HG02571 (cell line): Measurements from ENCODE around the gene TOMT.

ENCODE experiments used
- ATAC-seq: cut with Tn5 transposase; IDR thresholded peaks from one replicate; pipeline ENCODE4 v1.9.1; 2021; ENCODE audit warnings: mild to moderate bottlenecking, moderate library complexity; ENCODE audit not compliant: unreplicated experiment

Gene TOMT, protein sequence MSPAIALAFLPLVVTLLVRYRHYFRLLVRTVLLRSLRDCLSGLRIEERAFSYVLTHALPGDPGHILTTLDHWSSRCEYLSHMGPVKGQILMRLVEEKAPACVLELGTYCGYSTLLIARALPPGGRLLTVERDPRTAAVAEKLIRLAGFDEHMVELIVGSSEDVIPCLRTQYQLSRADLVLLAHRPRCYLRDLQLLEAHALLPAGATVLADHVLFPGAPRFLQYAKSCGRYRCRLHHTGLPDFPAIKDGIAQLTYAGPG

DNA sequence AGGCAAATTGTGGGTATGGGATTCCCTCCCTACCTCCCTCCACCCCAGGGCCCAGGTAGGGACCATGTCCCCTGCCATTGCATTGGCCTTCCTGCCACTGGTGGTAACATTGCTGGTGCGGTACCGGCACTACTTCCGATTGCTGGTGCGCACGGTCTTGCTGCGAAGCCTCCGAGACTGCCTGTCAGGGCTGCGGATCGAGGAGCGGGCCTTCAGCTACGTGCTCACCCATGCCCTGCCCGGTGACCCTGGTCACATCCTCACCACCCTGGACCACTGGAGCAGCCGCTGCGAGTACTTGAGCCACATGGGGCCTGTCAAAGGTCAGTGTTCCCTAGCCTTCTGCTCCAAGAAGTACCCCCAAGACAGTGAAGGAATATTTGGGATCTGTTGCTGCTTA is at the start of gene TOMT:
Gene TOMT (plus strand): TSS at position 37 of the 400 bp plus-strand sequence. CDS start 28 bp downstream, at position 65.
- ATAC-seq = no peak

DNA sequence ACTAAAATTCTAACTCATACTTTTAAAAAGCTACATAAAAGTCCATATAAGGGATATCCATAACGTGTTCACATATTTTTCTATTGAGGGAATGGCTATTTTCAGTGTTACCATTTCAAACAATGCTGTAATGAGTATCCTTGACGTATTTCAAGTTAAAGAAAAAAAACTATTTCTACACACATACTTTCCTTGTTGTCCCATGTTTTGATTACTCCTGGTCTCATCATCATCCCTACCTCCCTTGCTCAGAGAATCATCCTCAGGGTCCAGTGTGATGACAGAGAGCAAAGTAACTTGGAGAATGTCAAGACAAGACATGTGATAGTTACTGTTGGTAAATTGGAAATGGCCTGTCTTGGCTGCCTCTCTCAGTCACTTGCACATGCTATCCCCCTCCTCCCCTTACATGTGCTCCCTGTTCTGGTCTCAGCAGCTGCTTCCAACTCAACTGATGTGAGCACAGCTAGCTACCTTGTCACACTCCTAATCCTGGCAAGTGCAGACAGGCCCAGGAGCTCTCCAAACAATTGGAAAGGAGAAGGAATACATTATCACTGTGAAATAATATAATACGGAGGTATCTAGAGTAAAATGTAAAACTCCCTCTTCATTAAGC is 47.2 kb upstream of the TOMT start:
- ATAC-seq = no peak

DNA sequence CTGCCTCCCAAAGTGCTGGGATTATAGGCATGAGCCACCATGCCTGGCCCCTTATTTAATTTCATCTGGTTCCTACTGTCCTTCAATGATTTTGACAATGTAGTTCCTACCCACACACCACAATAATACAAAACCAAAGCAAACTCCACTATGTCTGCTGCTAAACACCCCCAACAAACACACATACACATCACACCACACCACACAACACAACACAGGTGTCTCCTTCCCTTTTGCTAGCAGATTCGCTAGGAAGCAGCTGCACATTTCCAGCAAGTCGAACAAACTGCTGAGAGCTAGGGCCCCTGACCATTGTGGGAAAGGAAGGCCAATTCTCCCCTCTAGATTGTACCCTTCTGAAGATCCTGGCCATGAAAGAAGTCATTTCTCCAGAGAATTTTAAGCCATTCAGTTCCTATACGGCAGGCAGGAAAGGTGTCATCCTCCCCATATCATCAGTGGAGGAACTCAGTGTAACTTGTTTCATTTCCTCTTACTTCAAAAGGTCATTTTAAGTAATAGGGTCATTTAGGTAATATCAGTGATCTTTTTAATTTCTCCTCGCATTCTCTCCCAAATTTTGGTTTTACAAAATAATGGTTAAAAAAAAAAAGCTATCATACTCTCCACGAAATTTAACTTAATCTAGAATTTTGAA is 43.9 kb upstream of the TOMT start:
- no peak for ATAC-seq

DNA sequence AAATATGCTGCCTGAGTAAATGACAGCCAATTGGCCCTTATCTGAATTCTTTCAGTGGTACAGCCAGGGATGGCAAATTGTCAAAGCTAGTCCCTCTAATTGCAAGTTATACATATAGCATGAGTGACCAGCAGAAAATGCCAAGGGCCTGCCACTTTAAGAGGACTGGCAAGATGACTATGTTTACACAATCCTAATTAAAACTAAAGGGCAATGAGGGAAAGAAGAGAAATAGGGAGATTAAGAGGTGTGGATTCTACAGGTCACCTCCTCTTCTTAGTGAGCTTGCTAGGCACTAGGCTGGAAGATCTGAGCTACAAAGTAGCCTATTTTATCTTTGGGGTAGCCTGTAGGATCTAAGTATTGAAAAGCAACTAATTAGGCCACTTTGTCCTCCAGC is 38.9 kb upstream of the TOMT start:
- no peak for ATAC-seq

DNA sequence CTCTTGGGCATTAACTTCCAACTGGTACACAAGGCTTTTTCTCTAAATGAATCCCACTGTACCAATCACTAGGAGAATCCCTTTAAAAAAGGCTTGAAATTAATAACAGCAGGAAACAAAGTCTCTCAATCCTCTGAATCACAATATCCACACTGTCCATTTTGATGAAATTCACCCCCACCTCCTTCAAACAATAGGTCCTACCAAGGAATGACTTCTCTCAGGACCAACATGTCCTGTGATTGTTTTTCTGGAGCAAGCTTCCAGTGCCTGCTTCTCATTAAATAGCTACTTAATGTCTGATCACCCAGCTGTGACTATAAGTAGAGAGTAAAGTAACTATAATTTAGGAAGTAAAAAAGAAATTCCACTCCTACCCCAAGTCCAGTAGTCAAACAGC is 38.5 kb upstream of the TOMT start:
- ATAC-seq = no peak

DNA sequence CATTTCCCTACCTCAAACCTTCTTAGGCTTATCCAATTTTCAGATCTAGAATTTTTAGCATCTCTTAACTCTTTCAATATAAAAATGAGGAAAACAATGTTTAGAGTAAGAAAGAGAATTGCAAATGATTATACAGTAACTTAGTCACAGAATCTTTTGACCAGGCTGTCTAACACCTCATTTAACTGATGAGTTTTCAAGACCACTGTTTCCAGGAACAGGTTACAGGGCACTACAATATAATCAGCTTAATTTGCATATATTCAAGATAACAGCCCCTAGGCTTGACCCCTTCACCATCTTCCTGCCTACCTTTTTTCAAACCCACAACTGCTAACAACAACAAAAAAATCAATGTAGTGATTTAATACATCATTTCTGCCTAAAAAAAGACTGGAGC is 38.0 kb upstream of the TOMT start:
- no peak for ATAC-seq

DNA sequence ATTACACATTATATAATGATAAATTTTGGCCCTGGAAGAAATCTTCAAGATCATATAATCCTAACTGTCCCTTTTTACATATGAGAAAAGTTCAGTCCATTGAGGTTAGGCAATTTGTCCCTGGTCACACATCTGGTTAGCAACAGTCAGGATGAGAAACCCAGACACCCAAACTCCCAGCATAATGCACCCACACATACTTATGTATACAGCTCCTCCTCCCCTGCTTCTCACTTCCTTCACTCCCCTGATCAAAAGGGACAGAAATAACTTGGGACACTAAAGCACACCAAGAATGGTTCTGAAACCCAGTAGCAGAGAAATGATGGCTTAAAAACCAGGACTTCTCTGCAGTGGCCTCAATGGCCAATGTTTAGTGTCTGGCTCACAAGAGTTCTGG is 36.5 kb upstream of the TOMT start:
- no peak for ATAC-seq

DNA sequence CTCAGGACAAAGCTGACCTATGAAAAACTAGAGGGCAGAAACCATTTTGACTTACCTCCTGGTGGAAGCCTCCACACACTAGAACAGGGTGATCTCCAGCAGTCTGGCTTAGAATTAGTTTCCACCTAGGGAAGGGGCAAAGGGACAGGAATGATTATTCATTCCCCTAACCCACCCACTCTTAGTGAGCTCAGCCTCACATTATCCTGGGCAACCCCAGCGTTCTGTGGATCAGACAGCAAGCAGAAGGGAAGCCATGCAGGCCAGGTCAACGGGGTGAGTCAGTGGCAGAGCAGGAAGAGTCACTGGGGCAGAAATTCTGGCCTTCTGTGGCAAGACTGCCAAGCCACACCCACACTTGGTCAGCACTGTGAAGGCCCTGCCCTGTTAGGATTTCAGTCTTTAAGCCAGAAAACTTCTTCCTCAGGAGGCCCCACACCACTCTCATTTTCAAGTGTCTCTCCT is 35.9 kb upstream of the TOMT start:
- no peak for ATAC-seq

DNA sequence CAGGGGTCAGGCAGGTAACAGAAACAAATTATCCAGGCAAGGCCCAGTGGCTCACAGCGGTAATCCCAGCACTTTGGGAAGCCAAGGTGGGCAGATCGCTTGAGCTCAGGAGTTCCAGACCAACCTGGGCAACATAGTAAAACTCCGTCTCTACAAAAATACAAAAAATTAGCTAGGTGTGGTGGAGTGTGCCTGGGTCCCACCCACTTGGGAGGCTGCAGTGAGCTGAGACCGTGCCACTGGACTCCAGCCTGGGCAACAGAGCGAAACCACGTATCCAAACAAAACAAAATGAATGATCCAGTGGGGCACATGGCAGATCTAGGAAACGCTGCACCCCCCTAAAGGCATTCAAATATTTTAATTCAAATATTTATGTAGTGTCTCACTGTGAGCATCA is 35.2 kb upstream of the TOMT start:
- no peak for ATAC-seq

DNA sequence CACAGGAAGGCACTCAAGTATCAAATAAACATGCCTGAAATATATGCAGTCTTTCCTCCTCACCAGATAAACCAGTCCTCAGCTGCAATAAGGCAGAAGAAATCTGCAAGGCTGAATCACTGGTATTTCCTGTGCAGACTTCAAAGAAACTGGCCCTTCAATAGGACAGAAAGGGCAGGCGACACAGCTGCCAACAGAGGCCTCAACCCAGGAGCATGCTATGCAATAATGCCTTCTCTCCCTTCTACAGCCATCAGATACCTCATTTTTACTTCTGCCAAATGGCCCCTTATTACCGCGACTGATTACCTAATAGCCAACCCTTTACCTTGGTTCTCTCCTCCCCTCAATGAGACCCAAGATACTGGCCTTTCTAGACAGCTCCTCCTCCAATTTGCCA is 33.4 kb upstream of the TOMT start:
- ATAC-seq = no peak

DNA sequence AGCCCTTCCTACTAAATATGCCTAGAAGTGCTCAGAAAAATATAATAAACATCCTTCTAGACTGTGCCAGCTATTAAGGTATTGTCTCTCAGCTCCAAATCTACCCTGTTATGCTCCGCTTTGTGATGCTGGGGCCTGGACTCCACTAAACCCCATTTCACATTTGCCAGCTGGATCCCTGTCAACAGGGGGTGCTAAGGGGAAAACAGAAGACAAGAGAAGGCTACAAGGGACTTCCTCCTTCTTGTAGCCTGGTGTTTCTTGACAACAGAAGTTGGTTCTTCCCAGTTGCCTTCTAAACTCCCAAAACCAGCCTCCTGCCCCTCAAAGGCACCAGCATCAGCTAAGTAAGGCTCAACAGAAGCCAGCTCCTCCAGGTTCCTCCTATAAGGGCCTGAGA is 30.6 kb upstream of the TOMT start:
- ATAC-seq = no peak

DNA sequence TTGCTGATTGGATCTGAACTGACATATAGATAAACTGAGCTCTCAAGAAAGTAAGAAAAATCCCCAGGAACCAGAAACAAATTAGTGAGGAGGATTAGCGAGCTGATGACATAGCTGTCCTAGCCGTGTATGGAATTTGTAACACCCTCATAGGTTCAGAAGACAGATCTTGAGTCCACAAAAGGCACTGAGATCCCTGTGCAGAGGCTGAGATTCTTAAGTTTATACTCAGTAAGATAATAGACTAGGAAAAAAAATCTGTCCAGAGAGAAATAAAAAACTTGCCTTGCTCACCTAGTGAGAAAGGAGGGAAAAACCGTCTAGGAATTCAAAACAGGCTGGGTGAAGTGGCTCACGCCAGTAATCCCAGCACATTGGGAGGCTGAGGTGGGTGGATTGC is 30.0 kb upstream of the TOMT start:
- no peak for ATAC-seq

DNA sequence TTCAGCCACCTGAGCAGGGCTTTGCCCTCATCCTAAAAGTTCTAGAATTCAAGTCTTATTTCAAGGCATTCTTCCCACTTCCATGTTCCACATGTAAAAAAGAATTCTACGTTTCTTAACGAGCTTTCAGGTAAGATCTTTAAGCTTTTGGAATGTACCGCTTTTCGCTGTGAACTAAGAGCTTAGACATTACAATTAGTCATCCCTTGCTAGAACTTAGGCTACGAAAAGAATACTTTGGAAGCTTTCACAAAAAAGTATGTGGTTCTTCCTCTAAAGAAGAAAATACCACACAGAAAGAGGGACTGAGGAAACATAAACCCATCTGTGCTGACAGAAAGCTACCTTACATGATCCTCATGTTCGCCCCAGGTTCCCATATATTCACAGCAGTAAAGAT is 27.2 kb upstream of the TOMT start:
- no peak for ATAC-seq

DNA sequence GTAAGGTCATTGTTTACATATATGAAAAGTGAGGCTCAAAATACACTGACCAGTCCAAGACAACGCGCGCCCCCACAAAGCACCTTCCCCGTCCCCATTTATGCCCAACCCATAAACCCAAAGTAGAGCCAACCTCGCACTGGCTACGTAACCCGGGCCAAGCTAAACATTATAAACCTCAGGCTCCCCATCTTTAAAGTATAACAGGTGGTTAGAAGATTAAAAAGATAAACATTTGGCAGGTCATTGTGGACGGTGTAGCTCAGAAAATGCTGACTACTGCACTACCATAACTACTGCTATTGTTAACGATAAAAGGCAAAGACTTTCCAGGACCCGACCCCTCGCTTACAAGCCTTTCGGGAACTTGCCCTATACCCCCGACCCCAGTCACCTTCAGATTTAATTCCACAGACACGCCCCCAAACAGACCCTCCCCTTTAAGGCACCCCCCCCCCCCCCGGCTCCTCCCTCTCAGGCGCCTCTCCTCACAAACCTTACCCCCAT is 25.9 kb upstream of the TOMT start:
- ATAC-seq = no peak

DNA sequence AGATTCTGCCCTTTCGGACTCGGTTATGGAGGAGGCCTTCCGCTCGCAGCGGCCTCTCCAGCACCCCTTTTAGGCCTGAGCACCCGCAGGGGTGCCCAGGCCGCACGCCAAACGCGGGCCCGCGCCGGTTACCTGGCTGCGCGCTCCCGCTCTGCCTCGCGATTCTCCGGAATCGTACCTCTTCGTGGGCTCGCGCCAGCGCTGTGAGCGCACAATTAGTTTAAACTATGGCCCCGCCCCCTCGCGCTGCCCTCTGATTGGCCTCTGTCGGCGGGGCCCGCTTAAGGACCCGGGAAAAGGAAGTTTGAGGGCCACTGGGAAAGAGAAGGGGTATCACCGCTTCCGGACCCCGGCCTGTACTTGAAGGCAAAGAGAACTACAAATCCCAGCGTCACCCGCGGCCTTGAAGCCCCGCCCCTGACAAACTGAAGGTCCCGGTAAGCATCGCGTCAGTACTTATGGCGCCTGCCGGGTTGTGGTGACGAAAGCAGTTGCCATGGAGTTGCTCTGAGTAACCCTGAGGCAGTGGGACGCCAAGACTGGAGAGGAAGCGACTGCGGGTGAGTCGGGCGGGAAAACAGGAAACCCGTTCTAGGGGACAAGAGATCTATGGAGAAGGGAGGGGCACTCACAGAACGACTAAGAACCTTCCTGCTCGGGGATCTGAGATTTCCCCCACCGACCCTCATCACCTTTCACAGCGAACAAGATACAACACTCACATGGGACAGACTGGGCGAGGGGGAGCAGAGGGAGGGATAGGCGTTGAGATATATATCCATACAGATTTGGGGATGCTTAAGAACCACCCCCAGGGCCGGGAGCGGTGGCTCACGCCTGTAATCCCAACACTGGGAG is 25.2 kb upstream of the TOMT start, which contains the start of the genes LRRC51 and NUMA1:
Gene LRRC51 (plus strand): TSS at position 525 of the 858 bp plus-strand sequence. CDS start 8,234 bp downstream, outside the sequence.
Gene NUMA1 (minus strand): TSS at position 217 of the 858 bp plus-strand sequence. CDS start 44,599 bp downstream, outside the sequence.
- ATAC-seq = peak; percentile 91

DNA sequence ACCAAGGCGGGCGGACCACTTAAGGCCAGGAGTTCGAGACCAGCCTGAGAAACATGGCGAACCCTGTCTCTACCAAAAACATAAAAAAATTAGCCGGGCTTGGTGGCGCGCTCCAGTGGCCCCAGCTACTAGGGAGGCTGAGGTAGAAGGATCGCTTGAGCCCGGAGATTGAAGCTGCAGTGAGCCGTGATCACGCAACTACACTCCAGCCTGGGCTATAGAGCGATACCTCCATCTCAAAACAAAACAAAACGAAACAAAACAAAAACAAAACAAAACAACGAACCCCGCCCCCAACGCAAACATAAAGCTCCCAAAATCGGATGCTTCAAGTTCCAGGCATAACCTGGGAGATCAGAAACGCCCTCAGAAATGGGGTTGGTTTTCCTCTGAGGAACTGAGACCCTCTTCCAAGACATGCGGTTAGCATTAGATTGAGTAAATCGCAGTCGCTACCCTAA is 24.5 kb upstream of the TOMT start:
- no peak for ATAC-seq

DNA sequence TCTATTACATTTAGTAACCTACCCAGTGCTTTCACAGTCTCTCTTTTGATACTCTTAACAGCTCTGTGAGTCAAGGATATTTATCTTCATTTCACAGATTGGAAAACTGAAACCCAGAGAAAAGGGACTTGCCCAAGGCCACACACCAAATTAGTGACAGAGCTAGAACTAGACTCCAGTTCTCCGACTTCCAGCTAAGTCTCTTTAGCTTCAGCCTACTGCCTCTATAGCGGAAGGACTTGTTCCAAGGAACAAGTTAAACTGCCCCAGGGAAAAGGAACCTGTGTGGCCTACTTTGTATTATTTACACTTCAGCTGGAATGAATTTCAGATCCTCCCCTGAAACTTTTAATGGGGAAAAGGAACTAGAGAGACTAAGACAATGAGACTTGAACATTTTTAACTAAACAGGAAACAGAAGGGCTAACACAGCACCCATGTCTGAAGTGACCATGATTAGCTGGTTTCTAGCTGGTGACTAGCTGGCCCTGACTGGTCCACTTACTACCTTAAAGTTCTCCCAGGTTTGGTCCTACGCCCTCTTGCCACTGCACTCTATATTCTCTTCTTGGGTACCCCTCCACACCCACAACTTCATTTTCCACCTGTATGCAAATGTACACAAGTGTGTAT is 23.8 kb upstream of the TOMT start:
- no peak for ATAC-seq

DNA sequence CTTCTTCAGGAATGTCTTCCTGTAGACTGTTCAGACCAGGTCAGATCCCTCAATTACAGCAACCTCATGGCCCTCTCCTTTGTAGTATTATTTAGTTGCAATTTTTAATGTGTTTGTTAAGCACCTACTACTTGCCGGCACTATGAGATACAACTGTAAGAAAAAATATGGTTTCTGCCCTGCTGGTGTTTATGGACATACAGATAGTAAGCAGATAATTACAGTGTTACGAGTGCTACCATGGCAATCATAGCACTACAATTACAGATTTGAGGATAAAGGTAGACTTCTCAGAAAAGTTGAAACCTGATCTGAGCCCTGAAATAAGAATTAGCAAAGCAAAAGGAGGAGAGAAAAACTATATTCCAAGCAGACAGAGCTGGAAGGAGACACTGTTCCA is 22.3 kb upstream of the TOMT start:
- ATAC-seq = no peak

DNA sequence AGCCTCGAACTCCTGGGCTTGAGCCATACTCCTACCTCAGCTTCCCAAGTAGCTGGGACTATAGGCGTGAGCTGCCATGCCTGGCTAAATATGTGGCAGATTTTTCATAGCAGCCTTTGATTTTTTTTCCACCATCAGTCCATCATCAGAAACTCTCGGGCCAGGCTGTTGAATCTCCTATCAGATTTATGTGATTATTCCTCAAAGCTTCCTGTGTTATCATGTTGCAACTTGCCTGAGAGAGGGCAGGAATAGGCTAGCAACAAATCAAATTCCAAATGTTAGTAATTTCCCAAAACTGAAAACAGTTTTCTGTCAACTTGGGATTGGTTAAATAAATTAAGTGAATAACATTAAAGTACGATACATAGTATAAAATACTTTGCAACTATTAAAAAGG is 21.6 kb upstream of the TOMT start:
- no peak for ATAC-seq

DNA sequence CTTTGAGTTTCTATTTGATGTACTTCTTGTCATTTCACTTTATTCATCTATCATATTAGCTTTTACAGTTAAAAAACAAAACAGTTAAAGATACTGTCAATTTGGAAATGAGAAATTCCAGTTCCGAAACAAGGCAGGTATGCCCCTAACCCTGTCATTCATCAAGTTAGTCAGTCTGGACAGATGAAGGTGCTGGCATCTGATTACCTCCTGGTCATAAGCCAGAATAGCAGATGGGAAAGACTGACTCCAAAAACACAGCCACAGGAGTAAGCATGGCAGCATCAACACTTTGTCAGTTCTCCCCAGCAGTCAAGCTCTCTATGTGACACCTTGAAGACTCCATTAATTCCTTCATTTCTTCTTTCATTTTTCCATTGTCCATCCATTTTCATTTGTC is 20.8 kb upstream of the TOMT start:
- ATAC-seq = no peak
